PC-9 (cell line): ENCODE data around the gene RNF157. TPM values are rescaled to one million over a fixed set of nuclear protein-coding genes. Genes with fewer than 3 reads are reported as not detected.

Experiments
- BruUV-seq: library from RNA; stranded (reverse); fragments of 400-500 nt; replicated peaks from 2 replicates; lab custom pipeline; 2021; lab: Mats Ljungman, UMichigan
- CTCF ChIA-PET: fragments of 300-600 bp; sonication (Branson Sonifier 250); formaldehyde crosslinking; loops from one replicate; lab custom pipeline; 2022; ENCODE audit warnings: antibody characterized with exemption; lab: Charles Lee
- POLR2A ChIA-PET: fragments of 300-600 bp; sonication (Branson Sonifier 250); formaldehyde crosslinking; loops from one replicate; lab custom pipeline; 2022; ENCODE audit warnings: antibody characterized with exemption; ENCODE audit not compliant: unreplicated experiment; lab: Charles Lee
- DNase-seq, 2 experiments: peaks; one replicate each; pipeline versions ENCODE4 v3.0.0 to v3.0.0-alpha.2; 2015 to 2022; ENCODE audit warnings: mixed read lengths in 1 of 2
- H2AFZ ChIP-seq: fragments of 200-600 bp; sonication (generic); 2 replicates; pipeline ENCODE4 v1.8.1; 2017; ENCODE audit warnings: antibody characterized with exemption
- H3F3A ChIP-seq: fragments of 200-600 bp; sonication (generic); 2 replicates; pipeline ENCODE4 v1.8.1; 2017; ENCODE audit warnings: antibody characterized with exemption, mild to moderate bottlenecking, low read depth; ENCODE audit not compliant: insufficient read depth
- H3K27ac ChIP-seq: fragments of 200-600 bp; sonication (generic); 2 replicates; pipeline ENCODE4 v1.6.1; 2016; ENCODE audit warnings: mixed run types
- H3K27me3 ChIP-seq: fragments of 200-600 bp; sonication (generic); 2 replicates; pipeline ENCODE4 v1.6.1; 2016; ENCODE audit warnings: low read depth, mixed run types; ENCODE audit not compliant: insufficient read depth
- H3K36me3 ChIP-seq: fragments of 200-600 bp; sonication (generic); 2 replicates; pipeline ENCODE4 v1.6.1; 2016; ENCODE audit warnings: low read depth, mixed run types
- H3K4me1 ChIP-seq: fragments of 200-600 bp; sonication (generic); replicated peaks from 2 replicates; pipeline ENCODE4 v1.6.1; 2016; ENCODE audit warnings: mixed run types; ENCODE audit not compliant: insufficient read depth
- H3K4me2 ChIP-seq: fragments of 200-600 bp; sonication (generic); 2 replicates; pipeline ENCODE4 v1.6.1; 2017; ENCODE audit warnings: mixed run types
- H3K4me3 ChIP-seq: fragments of 200-600 bp; sonication (generic); 2 replicates; pipeline ENCODE4 v1.6.1; 2016; ENCODE audit warnings: mixed run types
- H3K79me2 ChIP-seq: fragments of 200-600 bp; sonication (generic); 2 replicates; pipeline ENCODE4 v1.6.1; 2017; ENCODE audit warnings: low read depth, mixed run types
- H3K9me2 ChIP-seq: fragments of 200-600 bp; sonication (generic); 2 replicates; pipeline ENCODE4 v1.8.1; 2017; ENCODE audit warnings: mild to moderate bottlenecking; ENCODE audit not compliant: insufficient read depth
- H3K9me3 ChIP-seq: fragments of 200-600 bp; sonication (generic); 2 replicates; pipeline ENCODE4 v1.8.1; 2016; ENCODE audit warnings: low read depth; ENCODE audit not compliant: insufficient read depth
- H4K20me1 ChIP-seq: fragments of 200-600 bp; sonication (generic); 2 replicates; pipeline ENCODE4 v1.8.1; 2017; ENCODE audit not compliant: insufficient read depth
- EZH2 ChIP-seq: fragments of 200-600 bp; sonication (generic); IDR thresholded peaks from 2 replicates; pipeline ENCODE4 v1.8.0; 2017; ENCODE audit warnings: antibody characterized with exemption, low read depth
- intact Hi-C: fragments of 100-400 bp; cut with micrococcal nuclease; formaldehyde crosslinking; loops from one replicate; pipeline ENCODE4 v1.10.0; 2022; ENCODE audit not compliant: unreplicated experiment
- total RNA-seq: library from RNA; stranded (reverse); gene quantifications from 2 replicates; pipeline ENCODE4 v1.2.3, GENCODE V29; 2021
- TF ChIP-seq, protein P1 (sequence below): fragments of 200-600 bp; sonication (generic); conservative IDR thresholded peaks from 2 replicates; pipeline ENCODE4 v1.6.1; 2017; ENCODE audit warnings: mixed run types, antibody characterized with exemption, mild to moderate bottlenecking, moderate library complexity

RNF157 gene
- total RNA-seq, 1 experiment from 2014 or later, result 7.2 TPM

DNA sequence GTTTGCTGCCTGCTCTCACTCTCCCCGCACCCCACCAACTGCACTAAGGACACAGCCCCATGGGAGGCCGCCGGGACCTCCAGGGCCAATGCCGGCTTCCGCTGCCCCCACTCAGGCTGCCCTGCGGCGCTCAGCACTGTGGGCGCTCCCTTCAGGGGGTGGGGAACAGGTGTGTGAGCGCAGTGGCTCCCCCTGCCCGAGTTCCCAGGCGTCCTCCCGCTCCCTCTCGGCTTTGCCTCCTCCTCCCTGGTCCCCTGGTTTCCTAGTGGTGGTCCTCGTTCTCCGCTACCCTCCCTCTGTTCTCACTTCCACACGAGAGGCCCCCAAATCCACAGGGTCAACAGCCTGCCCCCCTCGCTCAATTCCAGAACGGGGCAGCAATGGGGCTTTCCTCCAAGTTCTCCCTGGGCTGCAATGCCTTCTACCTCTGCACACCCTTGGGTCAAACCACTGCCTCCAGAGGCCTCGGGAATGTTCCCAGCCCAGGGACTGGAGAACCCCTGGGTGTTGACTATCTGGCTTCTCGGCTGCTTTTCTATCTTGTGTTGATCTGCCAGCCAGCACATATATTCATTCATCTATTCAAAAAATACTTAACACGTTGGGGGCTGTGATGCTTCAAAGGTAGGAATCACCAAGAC is 109.1 kb downstream of the RNF157 start:
- no TSS peak for BruUV-seq
- H3K9me2 ChIP-seq, result no peaks in the 10 kb centered on the region
- no peak for TF ChIP-seq EZH2
- TF ChIP-seq, protein P1, sequence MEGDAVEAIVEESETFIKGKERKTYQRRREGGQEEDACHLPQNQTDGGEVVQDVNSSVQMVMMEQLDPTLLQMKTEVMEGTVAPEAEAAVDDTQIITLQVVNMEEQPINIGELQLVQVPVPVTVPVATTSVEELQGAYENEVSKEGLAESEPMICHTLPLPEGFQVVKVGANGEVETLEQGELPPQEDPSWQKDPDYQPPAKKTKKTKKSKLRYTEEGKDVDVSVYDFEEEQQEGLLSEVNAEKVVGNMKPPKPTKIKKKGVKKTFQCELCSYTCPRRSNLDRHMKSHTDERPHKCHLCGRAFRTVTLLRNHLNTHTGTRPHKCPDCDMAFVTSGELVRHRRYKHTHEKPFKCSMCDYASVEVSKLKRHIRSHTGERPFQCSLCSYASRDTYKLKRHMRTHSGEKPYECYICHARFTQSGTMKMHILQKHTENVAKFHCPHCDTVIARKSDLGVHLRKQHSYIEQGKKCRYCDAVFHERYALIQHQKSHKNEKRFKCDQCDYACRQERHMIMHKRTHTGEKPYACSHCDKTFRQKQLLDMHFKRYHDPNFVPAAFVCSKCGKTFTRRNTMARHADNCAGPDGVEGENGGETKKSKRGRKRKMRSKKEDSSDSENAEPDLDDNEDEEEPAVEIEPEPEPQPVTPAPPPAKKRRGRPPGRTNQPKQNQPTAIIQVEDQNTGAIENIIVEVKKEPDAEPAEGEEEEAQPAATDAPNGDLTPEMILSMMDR, result no peak
- no peak for DNase-seq
- intact Hi-C loops, result no loop called here
- ChIA-PET POLR2A (no interaction called here), CTCF (no interaction called here)
- no peak overlapping the region for H3K27ac ChIP-seq
- no peaks in the 10 kb centered on the region for H3K9me3 ChIP-seq
- no peaks in the 10 kb centered on the region for H3K36me3 ChIP-seq
- H3F3A ChIP-seq, result peaks cover 18% of the 10 kb centered on the region
- H4K20me1 ChIP-seq, result no peaks in the 10 kb centered on the region
- no peak overlapping the region for H2AFZ ChIP-seq
- no peaks in the 10 kb centered on the region for H3K27me3 ChIP-seq
- H3K4me2 ChIP-seq, result no peak overlapping the region
- peaks cover 28% of the 10 kb centered on the region for H3K4me1 ChIP-seq
- no peaks in the 10 kb centered on the region for H3K79me2 ChIP-seq
- no peak overlapping the region for H3K4me3 ChIP-seq

DNA sequence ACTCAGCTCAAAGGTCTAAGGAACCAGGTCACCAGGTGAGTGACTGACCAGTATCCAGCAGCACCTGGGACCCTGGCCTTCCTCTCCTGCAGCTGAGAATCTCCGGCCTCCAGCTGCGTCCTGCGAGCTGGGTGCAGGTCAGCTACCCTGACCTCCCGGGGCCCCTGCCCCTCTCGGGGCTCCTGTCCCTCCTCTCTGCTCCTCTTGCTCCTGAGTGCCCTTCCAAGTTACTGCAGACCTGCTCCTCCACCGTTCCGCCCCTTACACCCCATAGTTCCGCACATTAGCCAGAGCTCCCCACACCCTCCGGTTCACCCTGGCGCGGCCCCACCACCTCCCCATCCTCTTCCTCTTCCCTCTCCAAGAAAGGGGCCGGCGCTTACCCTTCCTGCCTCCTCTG is 109.8 kb downstream of the RNF157 start:
- peaks cover 18% of the 10 kb centered on the region for H3F3A ChIP-seq
- DNase-seq, result no peak
- BruUV-seq, result no TSS peak
- intact Hi-C loops, result no loop called here
- no peak overlapping the region for H3K4me3 ChIP-seq
- no peaks in the 10 kb centered on the region for H3K9me2 ChIP-seq
- no peaks in the 10 kb centered on the region for H3K9me3 ChIP-seq
- TF ChIP-seq, protein P1, result no peak
- TF ChIP-seq EZH2, result no peak
- H3K36me3 ChIP-seq, result no peaks in the 10 kb centered on the region
- POLR2A ChIA-PET, result interaction anchor here (0.6 to 0.7 kb wide), 2 partner anchors 26 to 144 kb away, joined by 3 to 4 read pairs; no protein-coding TSS in a partner anchor
- H3K27me3 ChIP-seq, result no peaks in the 10 kb centered on the region
- H3K79me2 ChIP-seq, result no peaks in the 10 kb centered on the region
- CTCF ChIA-PET, result no interaction called here
- no peaks in the 10 kb centered on the region for H4K20me1 ChIP-seq
- H2AFZ ChIP-seq, result no peak overlapping the region
- H3K4me2 ChIP-seq, result no peak overlapping the region
- H3K4me1 ChIP-seq, result peaks cover 28% of the 10 kb centered on the region
- H3K27ac ChIP-seq, result no peak overlapping the region

DNA sequence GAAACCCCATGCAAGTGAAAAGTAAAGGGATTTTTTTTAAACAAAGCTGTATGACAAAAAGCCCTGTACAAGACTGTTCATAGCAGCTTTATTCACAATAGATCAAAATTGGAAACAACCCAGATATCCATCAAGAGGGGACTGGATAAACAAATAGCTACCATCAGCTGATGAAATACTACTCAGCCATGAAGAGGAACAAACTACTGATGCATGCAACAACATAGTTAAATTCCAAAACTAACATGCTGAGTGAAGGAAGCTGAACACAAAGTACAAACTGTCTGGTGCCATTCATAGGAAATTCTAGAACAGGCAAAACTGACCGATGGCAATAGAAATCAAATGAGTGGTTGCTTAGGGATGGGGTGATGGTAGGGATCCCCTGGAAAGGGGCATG is 114.4 kb downstream of the RNF157 start:
- Histone ChIP-seq H3K9me2 (no peaks in the 10 kb centered on the region), H3F3A (no peaks in the 10 kb centered on the region; the same call in 1 of the 2 replicates), H4K20me1 (no peaks in the 10 kb centered on the region), H3K79me2 (no peaks in the 10 kb centered on the region), H3K27me3 (no peaks in the 10 kb centered on the region), H2AFZ (no peak overlapping the region), H3K36me3 (no peaks in the 10 kb centered on the region), H3K4me1 (no peaks in the 10 kb centered on the region), H3K9me3 (no peaks in the 10 kb centered on the region), H3K4me3 (no peak overlapping the region), H3K27ac (no peak overlapping the region), H3K4me2 (no peak overlapping the region)
- BruUV-seq, result no TSS peak
- DNase-seq, result no peak
- ChIA-PET CTCF (interaction anchor here (0.6 to 1.0 kb wide), 3 partner anchors 16 to 121 kb away, joined by 3 to 5 read pairs (median 4); no protein-coding TSS in a partner anchor), POLR2A (interaction anchor here (0.6 to 0.7 kb wide), 2 partner anchors 19 to 36 kb away, joined by 5 to 8 read pairs; no protein-coding TSS in a partner anchor)
- intact Hi-C loops, result no loop called here
- TF ChIP-seq, protein P1, result no peak
- no peak for TF ChIP-seq EZH2
